Caki2 (cell line): ENCODE measurements around the gene GGPS1. TPM values are rescaled to one million over a fixed set of nuclear protein-coding genes. Genes with fewer than 3 reads are reported as not detected.
"Not testable (repeated sequence)": the region's sequence is repeated elsewhere in the genome, so short reads cannot be mapped to it uniquely, and the experiment has no call there.

Source experiments
- DNase-seq: peaks from one replicate; pipeline ENCODE4 v3.0.0-alpha.2; 2015; ENCODE audit warnings: low read depth
- in situ Hi-C: cut with HindIII; loops from 2 replicates; pipeline ENCODE4 v1.10.0; 2016; ENCODE audit warnings: low sequenced_read_pairs, low pct_unique_long_range_greater_than_20kb, mixed read lengths
- total RNA-seq: library from RNA; depleted of rRNA; stranded (reverse); fragments of >200 nt; shearing (Covaris generic); gene quantifications from 2 replicates; pipeline ENCODE4 v1.2.3, GENCODE V29; 2014; ENCODE audit warnings: low replicate concordance

The GGPS1 gene
- total RNA-seq, 1 experiment from 2014 or later: 14.8 TPM

- in situ Hi-C loops: no loop called here
- peak; percentile 75 for DNase-seq
Measured at GRCh38 chr1:235327559-235328270, 655 bp upstream of the GGPS1 start, which contains the start of gene ARID4B. Gene ARID4B, minus strand, starts transcription at chr1:235328179. Its CDS starts 1,260 bp downstream, at chr1:235326919.

- in situ Hi-C loops: no loop called here
- no peak for DNase-seq
Measured at GRCh38 chr1:235329139-235329902, 951 bp downstream of the GGPS1 start.

GRCh38 chr1:235330918-235331285 lies 2.5 kb downstream of the GGPS1 start:
- DNase-seq: no peak
- in situ Hi-C loops: no loop called here

- no peak for DNase-seq
- in situ Hi-C loops: no loop called here
Measured at GRCh38 chr1:235331401-235331800, 3.0 kb downstream of the GGPS1 start.

- in situ Hi-C loops: no loop called here
- DNase-seq: peak; percentile 28
Measured at GRCh38 chr1:235336903-235337302, 8.5 kb downstream of the GGPS1 start.

GRCh38 chr1:235339746-235340145 lies 11.4 kb downstream of the GGPS1 start:
- in situ Hi-C loops: no loop called here
- DNase-seq: no peak

DNA sequence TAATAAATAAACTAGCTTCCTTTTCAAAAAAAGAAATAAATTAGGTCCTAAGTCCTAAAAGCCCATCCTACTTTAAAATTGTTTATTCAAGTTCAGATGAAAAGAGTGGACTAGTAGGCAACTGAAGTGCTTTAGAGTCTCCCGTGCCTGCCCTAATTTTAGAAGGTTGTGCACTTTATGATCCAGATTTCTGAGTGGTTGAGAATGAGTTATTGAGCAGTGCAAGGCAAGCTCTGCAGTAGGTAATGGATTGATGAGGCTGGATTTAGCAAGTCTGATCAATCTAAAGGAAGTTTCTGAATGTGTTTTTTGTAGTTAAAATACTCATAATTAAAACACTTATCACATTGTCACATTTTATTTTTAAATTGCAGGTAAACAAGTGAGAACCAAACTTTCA lies 13.0 kb downstream of the GGPS1 start:
- in situ Hi-C loops: no loop called here
- no peak for DNase-seq

GRCh38 chr1:235342039-235342438 lies 13.7 kb downstream of the GGPS1 start:
- DNase-seq: no peak
- in situ Hi-C loops: no loop called here

- in situ Hi-C loops: no loop called here
- DNase-seq: no peak
Measured at GRCh38 chr1:235342471-235342870, 14.1 kb downstream of the GGPS1 start.

- DNase-seq: no peak
- in situ Hi-C loops: no loop called here
Measured at GRCh38 chr1:235343726-235344125, 15.4 kb downstream of the GGPS1 start.

DNA sequence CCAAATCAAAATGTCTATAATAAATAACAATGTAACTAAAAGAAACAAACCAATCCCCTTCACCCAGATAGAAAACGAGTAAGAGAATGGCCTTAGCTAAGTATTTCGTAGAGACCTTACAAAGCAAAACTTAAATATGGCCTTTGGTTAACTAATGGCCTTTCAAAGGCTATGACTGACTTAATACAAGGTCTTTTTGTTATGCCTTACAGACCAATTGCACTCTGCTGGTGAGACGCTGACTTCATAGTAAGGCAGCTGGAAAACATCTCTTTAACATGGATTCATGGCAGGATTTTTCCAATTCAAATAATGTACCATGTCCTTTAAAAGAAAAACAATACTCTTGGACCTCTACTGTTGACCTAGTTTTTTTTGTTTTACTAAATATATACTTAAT lies 23.1 kb downstream of the GGPS1 start:
- in situ Hi-C loops: no loop called here
- DNase-seq: no peak

- no peak for DNase-seq
- in situ Hi-C loops: no loop called here
Measured at GRCh38 chr1:235351898-235352297, 23.5 kb downstream of the GGPS1 start.

GRCh38 chr1:235357485-235358373 lies 29.4 kb downstream of the GGPS1 start:
- DNase-seq: no peak
- in situ Hi-C loops: no loop called here

GRCh38 chr1:235358899-235359298 lies 30.5 kb downstream of the GGPS1 start:
- no peak for DNase-seq
- in situ Hi-C loops: no loop called here

- in situ Hi-C loops, DNase-seq: not testable (repeated sequence)
Measured at GRCh38 chr1:235364189-235364588, 35.8 kb downstream of the GGPS1 start.

GRCh38 chr1:235366286-235366685 lies 37.9 kb downstream of the GGPS1 start:
- DNase-seq: no peak
- in situ Hi-C loops: no loop called here

DNA sequence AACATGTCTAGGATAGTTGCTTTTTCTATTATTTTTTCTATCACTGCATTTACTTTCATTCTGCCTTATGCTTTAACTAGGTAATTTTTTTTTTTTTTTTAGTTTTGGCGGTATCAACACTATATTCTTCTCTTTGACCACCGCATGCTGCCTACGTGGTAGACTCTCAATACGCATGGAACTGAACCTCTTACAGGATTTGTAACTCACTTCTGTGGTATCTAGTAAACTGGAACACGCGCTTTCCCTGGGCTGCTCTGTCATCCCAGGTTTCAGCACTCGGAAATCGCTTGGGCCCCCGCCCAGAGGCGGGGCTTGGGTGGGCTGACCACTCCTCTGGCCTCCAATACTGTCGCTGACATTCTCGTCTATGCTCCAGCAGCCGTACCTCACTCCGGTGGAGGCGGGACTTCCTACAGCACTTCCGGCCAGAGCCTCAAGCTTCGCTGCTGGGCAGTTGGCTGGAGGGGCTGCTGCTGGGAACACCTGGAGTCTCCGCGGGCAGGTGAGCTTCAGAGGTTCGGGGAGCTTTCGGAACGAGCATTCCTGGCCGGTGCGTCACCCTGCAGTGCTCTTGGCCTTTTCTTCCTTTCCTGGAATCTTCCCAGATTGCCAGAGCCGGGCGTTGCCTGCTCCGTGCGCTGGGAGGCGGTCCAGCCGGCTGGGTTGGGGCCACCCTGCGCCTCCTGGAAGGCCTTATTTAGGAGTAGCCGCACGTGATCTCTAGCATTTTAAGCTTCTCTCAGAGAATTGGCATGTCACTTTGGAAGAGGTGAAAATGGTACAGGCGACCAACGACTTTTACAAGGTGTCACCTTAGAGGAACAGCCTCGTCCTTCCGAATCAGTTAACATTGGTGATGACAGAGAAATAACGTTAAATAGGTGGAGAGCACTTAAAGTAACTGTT lies 38.9 kb downstream of the GGPS1 start, which contains the start of gene TBCE:
Gene TBCE (plus strand): TSS at position 428 of the 909 bp plus-strand sequence. CDS start 12,623 bp downstream, outside the sequence.
- in situ Hi-C loops: no loop called here

GRCh38 chr1:235368428-235368827 lies 40.1 kb downstream of the GGPS1 start:
- no peak for DNase-seq
- in situ Hi-C loops: no loop called here

More for the DNA sequence above, 38.9 kb downstream of the GGPS1 start, which contains the start of gene TBCE:
- peak; percentile 96 for DNase-seq
